Upper lobe of right lung (tissue), 1 donor: Measurements from ENCODE around the gene OVCH1. TPM values are rescaled to one million over a fixed set of nuclear protein-coding genes. Genes with fewer than 3 reads are reported as not detected.

Source experiments
- ATAC-seq: fragments of 200-7000 bp; cut with Tn5 transposase; one replicate; pipeline ENCODE4 v1.9.1; 2020; ENCODE audit warnings: mild to moderate bottlenecking, moderate library complexity
- DNase-seq: peaks from one replicate; pipeline ENCODE4 v3.0.0-alpha.2; 2020
- H3K27ac ChIP-seq: fragments of 200-600 bp; one replicate; pipeline ENCODE4 v1.8.0; 2022
- H3K27me3 ChIP-seq: fragments of 200-600 bp; one replicate; pipeline ENCODE4 v1.8.0; 2022; ENCODE audit warnings: mild to moderate bottlenecking
- H3K36me3 ChIP-seq: fragments of 200-600 bp; one replicate; pipeline ENCODE4 v1.8.0; 2022
- H3K4me1 ChIP-seq: fragments of 200-600 bp; one replicate; pipeline ENCODE4 v1.8.0; 2022
- H3K4me3 ChIP-seq: fragments of 200-600 bp; one replicate; pipeline ENCODE4 v1.8.0; 2022; ENCODE audit warnings: mild to moderate bottlenecking
- H3K9me3 ChIP-seq: fragments of 200-600 bp; one replicate; pipeline ENCODE4 v1.8.0; 2022
- CTCF ChIP-seq: fragments of 200-600 bp; IDR thresholded peaks from one replicate; pipeline ENCODE4 v1.8.0; 2022; ENCODE audit warnings: antibody characterized with exemption
- intact Hi-C: fragments of 100-400 bp; cut with DNase I; formaldehyde crosslinking; loops from one replicate; pipeline ENCODE4 v1.11.0; 2022
- total RNA-seq: library from RNA; stranded (reverse); fragmentation: NEBNext Ultra II Directional; extraction: Animal tissue kit (Norgen Biotek cat#: 25700); gene quantifications from one replicate; pipeline ENCODE4 v1.2.1, GENCODE V29; 2021
- donor health status: DM: no; HTN: yes; CAD: no; lungs with severe emphysema.

The OVCH1 gene
- total RNA-seq, 1 donor from 2014 or later: 2.0 TPM

GRCh38 chr12:29528161-29528560 is 30.7 kb upstream of the OVCH1 start:
- no peak for DNase-seq
- intact Hi-C loops: no loop called here
- no peak for ATAC-seq

GRCh38 chr12:29521951-29522350 is 24.5 kb upstream of the OVCH1 start:
- Histone ChIP-seq H3K9me3 (no peaks in the 10 kb centered on the region), H3K4me1 (no peaks in the 10 kb centered on the region), H3K27me3 (no peaks in the 10 kb centered on the region), H3K27ac (no peak overlapping the region), H3K4me3 (no peak overlapping the region), H3K36me3 (no peaks in the 10 kb centered on the region)
- TF ChIP-seq CTCF: no peak
- DNase-seq (no peak), ATAC-seq (no peak)
- intact Hi-C loops: no loop called here

More at GRCh38 chr12:29528161-29528560, 30.7 kb upstream of the OVCH1 start:
- TF ChIP-seq CTCF: no peak
- Histone ChIP-seq H3K9me3 (no peaks in the 10 kb centered on the region), H3K27ac (no peak overlapping the region), H3K36me3 (no peaks in the 10 kb centered on the region), H3K4me1 (no peaks in the 10 kb centered on the region), H3K4me3 (no peak overlapping the region), H3K27me3 (no peaks in the 10 kb centered on the region)

GRCh38 chr12:29519585-29520182 is 22.2 kb upstream of the OVCH1 start:
- Histone ChIP-seq H3K27ac (no peak overlapping the region), H3K36me3 (no peaks in the 10 kb centered on the region), H3K4me1 (no peaks in the 10 kb centered on the region), H3K27me3 (no peaks in the 10 kb centered on the region), H3K4me3 (no peak overlapping the region), H3K9me3 (no peaks in the 10 kb centered on the region)
- peak; percentile 39 for ATAC-seq
- peak; percentile 70 for TF ChIP-seq CTCF
- no peak for DNase-seq
- intact Hi-C loops: no loop called here

GRCh38 chr12:29518407-29518806 is 20.9 kb upstream of the OVCH1 start:
- Histone ChIP-seq H3K27me3 (no peaks in the 10 kb centered on the region), H3K27ac (no peak overlapping the region), H3K4me3 (no peak overlapping the region), H3K36me3 (peaks cover 2% of the 10 kb centered on the region), H3K4me1 (no peaks in the 10 kb centered on the region), H3K9me3 (no peaks in the 10 kb centered on the region)
- ATAC-seq (no peak), DNase-seq (no peak)
- intact Hi-C loops: no loop called here
- no peak for TF ChIP-seq CTCF

- peaks cover 7% of the 10 kb centered on the region for H3K36me3 ChIP-seq
- no peaks in the 10 kb centered on the region for H3K9me3 ChIP-seq
- DNase-seq (no peak), ATAC-seq (peak; percentile 89)
- no peaks in the 10 kb centered on the region for H3K4me1 ChIP-seq
- no peaks in the 10 kb centered on the region for H3K27me3 ChIP-seq
- H3K27ac ChIP-seq: no peak overlapping the region
- peak; percentile 9 for TF ChIP-seq CTCF
- intact Hi-C loops: no loop called here
- H3K4me3 ChIP-seq: no peak overlapping the region
These were observed 19.8 kb upstream of the OVCH1 start for GRCh38 chr12:29517264-29517663.

- intact Hi-C loops: no loop called here
- DNase-seq: no peak
- no peak overlapping the region for H3K27ac ChIP-seq
- H3K27me3 ChIP-seq: no peaks in the 10 kb centered on the region
- no peaks in the 10 kb centered on the region for H3K4me1 ChIP-seq
- H3K9me3 ChIP-seq: no peaks in the 10 kb centered on the region
- H3K4me3 ChIP-seq: no peak overlapping the region
- ATAC-seq: no peak
- H3K36me3 ChIP-seq: peaks cover 9% of the 10 kb centered on the region
- TF ChIP-seq CTCF: no peak
These were observed 19.0 kb upstream of the OVCH1 start for GRCh38 chr12:29516431-29516875.
